Measurements from ENCODE around the gene SLC5A12.

DNA sequence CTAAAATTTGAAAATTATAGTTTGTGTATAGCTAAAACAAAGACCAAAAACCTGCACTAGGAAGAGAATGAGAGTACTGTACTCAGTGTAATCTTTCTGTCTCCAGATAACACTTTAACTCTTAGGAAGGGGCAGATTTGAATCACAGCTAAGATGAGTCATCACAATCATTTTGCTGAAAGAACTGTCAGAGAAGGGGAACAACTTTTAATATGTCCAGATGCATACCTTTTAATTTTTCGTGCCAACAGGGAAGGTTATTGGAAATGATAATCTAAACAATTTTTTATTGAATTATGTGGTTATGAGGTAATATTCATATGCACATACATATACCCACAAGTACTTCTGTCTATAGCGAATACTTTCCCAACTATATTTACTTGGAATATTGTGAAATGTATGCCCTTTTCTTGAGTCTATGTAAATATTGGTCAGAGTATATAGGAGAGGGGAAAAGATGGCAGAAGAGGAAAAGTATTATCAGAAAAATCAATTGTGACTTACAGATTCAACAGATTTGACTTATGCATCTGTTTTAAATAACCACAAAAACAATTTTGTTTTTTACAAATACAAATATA lies 98.7 kb downstream of the SLC5A12 start:
- TF ChIP-seq CTCF (IDR thresholded peaks at IDR 0.05) (no peak), REST (IDR thresholded peaks at IDR 0.05; ENCODE audit: insufficient read depth in 1 of 2, low read depth in 2 of 2, low read length in 1 of 2) (no peak), POLR2AphosphoS5 (IDR thresholded peaks at IDR 0.05; ENCODE audit: low read depth, low read length) (no peak)
